GM23338 (cell line): ENCODE data around the gene LRRC3C. TPM values are rescaled to one million over a fixed set of nuclear protein-coding genes. Genes with fewer than 3 reads are reported as not detected.

ENCODE experiments used
- ATAC-seq: fragments of 200-7000 bp; cut with Tn5 transposase; 3 replicates; pipeline ENCODE4 v1.9.1; 2020
- DNase-seq: peaks from one replicate; pipeline ENCODE4 v3.0.0-alpha.2; 2015; ENCODE audit warnings: low spot score
- H2AFZ ChIP-seq: fragments of 200-600 bp; sonication (generic); 2 replicates; pipeline ENCODE4 v1.8.0; 2016; ENCODE audit warnings: antibody characterized with exemption, mild to moderate bottlenecking, moderate library complexity
- H3F3A ChIP-seq: fragments of 200-600 bp; sonication (generic); replicated peaks from 2 replicates; pipeline ENCODE4 v1.8.0; 2017; ENCODE audit warnings: antibody characterized with exemption, mixed run types, low read depth
- H3K27ac ChIP-seq: fragments of 200-600 bp; sonication (generic); 2 replicates; pipeline ENCODE4 v1.6.1; 2016; ENCODE audit warnings: low read depth
- H3K27me3 ChIP-seq: fragments of 200-600 bp; sonication (generic); 2 replicates; pipeline ENCODE4 v1.8.0; 2016; ENCODE audit warnings: mild to moderate bottlenecking, mixed run types, moderate library complexity; ENCODE audit not compliant: insufficient read depth
- H3K36me3 ChIP-seq: fragments of 200-600 bp; sonication (generic); 2 replicates; pipeline ENCODE4 v1.8.0; 2016; ENCODE audit warnings: mild to moderate bottlenecking; ENCODE audit not compliant: insufficient read depth
- H3K4me1 ChIP-seq: fragments of 200-600 bp; sonication (generic); 2 replicates; pipeline ENCODE4 v1.8.0; 2016; ENCODE audit warnings: mild to moderate bottlenecking, moderate library complexity; ENCODE audit not compliant: insufficient read depth
- H3K4me2 ChIP-seq: fragments of 200-600 bp; sonication (generic); 2 replicates; pipeline ENCODE4 v1.7.1; 2017; ENCODE audit warnings: mixed run types
- H3K4me3 ChIP-seq: fragments of 200-600 bp; sonication (generic); 2 replicates; pipeline ENCODE4 v1.6.1; 2016; ENCODE audit warnings: mixed run types
- H3K79me2 ChIP-seq: fragments of 200-600 bp; sonication (generic); replicated peaks from 2 replicates; pipeline ENCODE4 v1.8.0; 2017; ENCODE audit warnings: mild to moderate bottlenecking; ENCODE audit not compliant: insufficient read depth
- H3K9me2 ChIP-seq: fragments of 200-600 bp; sonication (generic); 2 replicates; pipeline ENCODE4 v1.8.0; 2017; ENCODE audit not compliant: insufficient read depth
- H4K20me1 ChIP-seq: fragments of 200-600 bp; sonication (generic); replicated peaks from 2 replicates; pipeline ENCODE4 v1.8.0; 2017; ENCODE audit warnings: mild to moderate bottlenecking; ENCODE audit not compliant: insufficient read depth
- H3K27ac Mint-ChIP-seq: 2 replicates; pipeline ENCODE4 v1.8.0; 2020; ENCODE audit warnings: inconsistent platforms, mild to moderate bottlenecking, moderate library complexity, mixed read lengths
- H3K27me3 Mint-ChIP-seq: 3 replicates; pipeline ENCODE4 v1.8.0; 2022; ENCODE audit warnings: low read depth, mild to moderate bottlenecking, moderate library complexity, mixed read lengths, inconsistent platforms; ENCODE audit not compliant: insufficient read depth, poor library complexity
- H3K36me3 Mint-ChIP-seq: 3 replicates; pipeline ENCODE4 v1.8.0; 2021; ENCODE audit warnings: low read depth, mild to moderate bottlenecking, inconsistent platforms, moderate library complexity, mixed read lengths
- H3K4me1 Mint-ChIP-seq: 3 replicates; pipeline ENCODE4 v1.8.0; 2020; ENCODE audit warnings: mild to moderate bottlenecking, inconsistent platforms, mixed read lengths
- H3K4me3 Mint-ChIP-seq: 3 replicates; pipeline ENCODE4 v1.8.0; 2021; ENCODE audit warnings: moderate library complexity, mild to moderate bottlenecking, inconsistent platforms, mixed read lengths
- H3K9me3 Mint-ChIP-seq: 3 replicates; pipeline ENCODE4 v1.8.0; 2020; ENCODE audit warnings: moderate library complexity, mild to moderate bottlenecking, inconsistent platforms, mixed read lengths
- CREB1 ChIP-seq: fragments of 250-450 bp; sonication (Bioruptor Pico); IDR thresholded peaks from 2 replicates; pipeline ENCODE4 v1.5.0; 2020; ENCODE audit warnings: low read depth, mild to moderate bottlenecking, moderate library complexity
- CTCF ChIP-seq, 2 experiments: fragments of 200-600 bp in 1 of 2; sonication (generic) in 1 of 2; conservative IDR thresholded peaks; 2 replicates each; pipeline versions ENCODE4 v1.5.1 to v1.6.1; 2016 to 2017; ENCODE audit warnings: antibody characterized with exemption in 2 of 2, low read depth in 2 of 2, mild to moderate bottlenecking in 2 of 2, moderate library complexity in 1 of 2
- ETS1 ChIP-seq: IDR thresholded peaks from 2 replicates; pipeline ENCODE4 v1.6.1; 2016; ENCODE audit warnings: antibody characterized with exemption
- EZH2 ChIP-seq: fragments of 200-600 bp; sonication (generic); IDR thresholded peaks from one replicate; pipeline ENCODE4 v1.8.0; 2017; ENCODE audit warnings: antibody characterized with exemption, mild to moderate bottlenecking, low read depth; ENCODE audit not compliant: unreplicated experiment
- EZH2phosphoT487 ChIP-seq: fragments of 200-600 bp; sonication (generic); IDR thresholded peaks from one replicate; pipeline ENCODE4 v1.8.1; 2018; ENCODE audit warnings: antibody characterized with exemption; ENCODE audit not compliant: unreplicated experiment
- JUNB ChIP-seq: IDR thresholded peaks from one replicate; pipeline ENCODE4 v1.6.1; 2016; ENCODE audit warnings: antibody characterized with exemption; ENCODE audit not compliant: unreplicated experiment
- POLR2AphosphoS5 ChIP-seq: IDR thresholded peaks from 2 replicates; pipeline ENCODE4 v1.6.1; 2016; ENCODE audit warnings: antibody characterized with exemption, low read depth
- REST ChIP-seq: IDR thresholded peaks from one replicate; pipeline ENCODE4 v1.6.1; 2018; ENCODE audit warnings: antibody characterized with exemption; ENCODE audit not compliant: unreplicated experiment
- STAT1 ChIP-seq: IDR thresholded peaks from one replicate; pipeline ENCODE4 v1.6.1; 2016; ENCODE audit warnings: antibody characterized with exemption; ENCODE audit not compliant: unreplicated experiment
- ZNF114 ChIP-seq: fragments of 250-450 bp; sonication (Bioruptor Pico); IDR thresholded peaks from 2 replicates; pipeline ENCODE4 v1.5.0; 2020; ENCODE audit warnings: mild to moderate bottlenecking, moderate library complexity
- ZNF331 ChIP-seq: fragments of 250-450 bp; sonication (Bioruptor Pico); IDR thresholded peaks from 2 replicates; pipeline ENCODE4 v1.5.0; 2020; ENCODE audit warnings: low read depth, mild to moderate bottlenecking, moderate library complexity
- polyA plus RNA-seq: library from polyadenylated mRNA; unstranded; fragments of >200 nt; fragmentation: Nextera tagmentation; extraction: Ambion mirVana; gene quantifications from 2 replicates; pipeline ENCODE4 v1.2.1, GENCODE V29; 2016
- total RNA-seq: library from RNA; depleted of rRNA; stranded (reverse); fragments of >200 nt; shearing (Covaris generic); gene quantifications from 2 replicates; pipeline ENCODE4 v1.2.3, GENCODE V29; 2014

The LRRC3C gene
- total and polyA plus RNA-seq, 2 experiments from 2014 or later: 0.24 TPM; not detected in 1

GRCh38 chr17:39937447-39937846, 9.9 kb downstream of the LRRC3C start (continued):
- TF ChIP-seq ETS1: no peak
- no peak for TF ChIP-seq EZH2phosphoT487
- TF ChIP-seq ZNF331: no peak
- no peak for TF ChIP-seq CTCF (conservative IDR thresholded peaks at IDR 0.05; ENCODE audit: low read depth in 2 of 2)
- no peak for TF ChIP-seq JUNB
- TF ChIP-seq CREB1 (CRISPR knock-in tag): no peak

GRCh38 chr17:39938140-39938869, 10.8 kb downstream of the LRRC3C start:
- Mint-ChIP-seq H3K27me3 (peaks cover 8% of the 10 kb centered on the region), H3K36me3 (no peaks in the 10 kb centered on the region), H3K27ac (no peak overlapping the region), H3K4me3 (no peak overlapping the region), H3K4me1 (peaks cover 22% of the 10 kb centered on the region), H3K9me3 (no peaks in the 10 kb centered on the region)
- Histone ChIP-seq H3K4me3 (no peak overlapping the region), H3K4me1 (peaks cover 12% of the 10 kb centered on the region), H2AFZ (no peak overlapping the region), H3K27ac (no peak overlapping the region), H3K9me2 (no peaks in the 10 kb centered on the region), H3K27me3 (no peaks in the 10 kb centered on the region), H3K36me3 (no peaks in the 10 kb centered on the region), H3K79me2 (no peaks in the 10 kb centered on the region), H4K20me1 (no peaks in the 10 kb centered on the region), H3F3A (no peaks in the 10 kb centered on the region), H3K4me2 (no peak overlapping the region)
- TF ChIP-seq ETS1 (no peak), STAT1 (no peak), CTCF (conservative IDR thresholded peaks at IDR 0.05; ENCODE audit: low read depth in 2 of 2) (no peak), POLR2AphosphoS5 (no peak), EZH2 (no peak), CREB1 (CRISPR knock-in tag) (no peak), REST (no peak), EZH2phosphoT487 (no peak), ZNF114 (no peak)
- ATAC-seq: no peak
- DNase-seq: no peak
